Neuronal stem cell (in vitro differentiated cells): ENCODE measurements around the gene RHEB.
A peak's percentile ranks its signal among the peaks of the same experiment; 100 is the strongest.
"Not testable (repeated sequence)": the region's sequence is repeated elsewhere in the genome, so short reads cannot be mapped to it uniquely, and the experiment has no call there.

Experiments
- DNase-seq: peaks from one replicate; pipeline ENCODE4 v3.0.0-alpha.2; 2013; ENCODE audit warnings: low spot score
- H2AFZ ChIP-seq: one replicate; pipeline ENCODE4 v1.6.1; 2013; ENCODE audit warnings: mild to moderate bottlenecking, low read length, inconsistent platforms
- H2AK5ac ChIP-seq: 2 replicates; pipeline ENCODE4 v1.6.1; 2013; ENCODE audit warnings: low read depth, mild to moderate bottlenecking, inconsistent platforms, low read length, moderate library complexity, mixed read lengths
- H2BK120ac ChIP-seq: 2 replicates; pipeline ENCODE4 v1.6.1; 2013; ENCODE audit warnings: low read depth, mild to moderate bottlenecking, inconsistent platforms, low read length, moderate library complexity, mixed read lengths
- H2BK12ac ChIP-seq: one replicate; pipeline ENCODE4 v1.6.1; 2013; ENCODE audit warnings: low read length, inconsistent platforms
- H2BK15ac ChIP-seq: 2 replicates; pipeline ENCODE4 v1.6.1; 2013; ENCODE audit warnings: mild to moderate bottlenecking, low read length, inconsistent platforms, mixed read lengths
- H2BK5ac ChIP-seq: one replicate; pipeline ENCODE4 v1.6.1; 2013; ENCODE audit warnings: inconsistent platforms, mild to moderate bottlenecking, low read length, moderate library complexity
- H3K14ac ChIP-seq: one replicate; pipeline ENCODE4 v1.6.1; 2013; ENCODE audit warnings: low read length, inconsistent platforms
- H3K18ac ChIP-seq: 2 replicates; pipeline ENCODE4 v1.6.1; 2013; ENCODE audit warnings: low read length, inconsistent platforms
- H3K23ac ChIP-seq: 2 replicates; pipeline ENCODE4 v1.6.1; 2013; ENCODE audit warnings: low read depth, mild to moderate bottlenecking, mixed read lengths, low read length, inconsistent platforms; ENCODE audit not compliant: poor library complexity
- H3K27ac ChIP-seq: replicated peaks from 3 replicates; pipeline ENCODE4 v1.5.1; 2013; ENCODE audit warnings: low read length, inconsistent platforms
- H3K27me3 ChIP-seq, 3 experiments: 2 replicates each; pipeline ENCODE4 v1.6.1; 2013; ENCODE audit warnings: low read length in 3 of 3, mild to moderate bottlenecking in 2 of 3, inconsistent platforms in 1 of 3, low read depth in 1 of 3, mixed read lengths in 1 of 3, moderate library complexity in 1 of 3; ENCODE audit not compliant: control insufficient read depth in 3 of 3, insufficient read depth in 3 of 3
- H3K36me3 ChIP-seq, 2 donors: replicated peaks in 1 of 2; 2 replicates each; pipeline ENCODE4 v1.6.1; 2013; ENCODE audit warnings: low read length in 2 of 2; ENCODE audit not compliant: control insufficient read depth in 2 of 2, insufficient read depth in 2 of 2
- H3K4ac ChIP-seq: 2 replicates; pipeline ENCODE4 v1.6.1; 2013; ENCODE audit warnings: inconsistent platforms, mild to moderate bottlenecking, low read length, moderate library complexity
- H3K4me1 ChIP-seq, 2 donors: 1 replicate in 1 of 2; 2 replicates in 1 of 2; pipeline ENCODE4 v1.6.1; 2013; ENCODE audit warnings: low read length in 2 of 2, low read depth in 1 of 2; ENCODE audit not compliant: control insufficient read depth in 2 of 2, insufficient read depth in 1 of 2
- H3K4me2 ChIP-seq: one replicate; pipeline ENCODE4 v1.6.1; 2013; ENCODE audit warnings: mild to moderate bottlenecking, low read length, inconsistent platforms; ENCODE audit not compliant: insufficient read depth, poor library complexity, severe bottlenecking
- H3K4me3 ChIP-seq, 2 donors: 2 replicates each; pipeline ENCODE4 v1.5.1; 2013; ENCODE audit warnings: low read length in 2 of 2, mild to moderate bottlenecking in 2 of 2, inconsistent platforms in 1 of 2, moderate library complexity in 1 of 2
- H3K79me1 ChIP-seq: one replicate; pipeline ENCODE4 v1.6.1; 2013; ENCODE audit warnings: low read depth, mild to moderate bottlenecking, inconsistent platforms, low read length, moderate library complexity
- H3K9ac ChIP-seq: one replicate; pipeline ENCODE4 v1.6.1; 2013; ENCODE audit warnings: mild to moderate bottlenecking, low read depth, low read length, inconsistent platforms; ENCODE audit not compliant: poor library complexity
- H3K9me3 ChIP-seq, 2 donors: replicated peaks in 1 of 2; 2 replicates each; pipeline versions ENCODE3 to v1.6.1; 2013; ENCODE audit warnings: low read length in 2 of 2, mild to moderate bottlenecking in 2 of 2, inconsistent platforms in 1 of 2, low read depth in 1 of 2, mixed read lengths in 1 of 2, moderate library complexity in 1 of 2; ENCODE audit not compliant: control insufficient read depth in 2 of 2, insufficient read depth in 1 of 2
- H4K8ac ChIP-seq: one replicate; pipeline ENCODE4 v1.6.1; 2013; ENCODE audit warnings: low read depth, mild to moderate bottlenecking, inconsistent platforms, low read length, moderate library complexity
- H4K91ac ChIP-seq: one replicate; pipeline ENCODE4 v1.6.1; 2013; ENCODE audit warnings: low read length, low read depth, mild to moderate bottlenecking, inconsistent platforms; ENCODE audit not compliant: poor library complexity
- WGBS, 2 donors: extraction: QIAGEN DNeasy Blood & Tissue Kit; methylation state at CpG; one replicate each; pipeline ENCODE4 v1.1.7; 2013; ENCODE audit warnings: missing lambda C conversion rate in 2 of 2, mixed read lengths in 1 of 2; ENCODE audit not compliant: insufficient read length in 2 of 2, insufficient replicate concordance in 1 of 2; ENCODE audit errors: extremely low coverage in 2 of 2; 5-methylcytosine and 5-hydroxymethylcytosine counted together

The RHEB gene

GRCh38 chr7:151540146-151540545, 20.5 kb upstream of the RHEB start:
- Histone ChIP-seq H2BK12ac (no peak overlapping the region), H2BK120ac (no peak overlapping the region), H3K23ac (no peak overlapping the region), H3K18ac (no peak overlapping the region), H2AK5ac (no peak overlapping the region), H3K4ac (no peak overlapping the region), H3K27me3 (no peaks in the 10 kb centered on the region), H4K8ac (no peak overlapping the region), H3K4me2 (no peak overlapping the region), H3K9me3 (no peaks in the 10 kb centered on the region), H3K4me3 (no peak overlapping the region), H3K27ac (peak overlapping the region; percentile 72), H2BK15ac (peak overlapping the region; percentile 69), H3K4me1 (peaks cover 9 to 25% of the 10 kb centered on the region in 2 donors), H3K9ac (no peak overlapping the region), H3K14ac (no peak overlapping the region), H3K36me3 (no peaks in the 10 kb centered on the region), H2AFZ (no peak overlapping the region), H3K79me1 (no peaks in the 10 kb centered on the region), H4K91ac (no peak overlapping the region), H2BK5ac (no peak overlapping the region)
- DNase-seq = no peak
- WGBS, 2 donors = no CpG with 5 or more reads among the region's 4 CpGs

DNA sequence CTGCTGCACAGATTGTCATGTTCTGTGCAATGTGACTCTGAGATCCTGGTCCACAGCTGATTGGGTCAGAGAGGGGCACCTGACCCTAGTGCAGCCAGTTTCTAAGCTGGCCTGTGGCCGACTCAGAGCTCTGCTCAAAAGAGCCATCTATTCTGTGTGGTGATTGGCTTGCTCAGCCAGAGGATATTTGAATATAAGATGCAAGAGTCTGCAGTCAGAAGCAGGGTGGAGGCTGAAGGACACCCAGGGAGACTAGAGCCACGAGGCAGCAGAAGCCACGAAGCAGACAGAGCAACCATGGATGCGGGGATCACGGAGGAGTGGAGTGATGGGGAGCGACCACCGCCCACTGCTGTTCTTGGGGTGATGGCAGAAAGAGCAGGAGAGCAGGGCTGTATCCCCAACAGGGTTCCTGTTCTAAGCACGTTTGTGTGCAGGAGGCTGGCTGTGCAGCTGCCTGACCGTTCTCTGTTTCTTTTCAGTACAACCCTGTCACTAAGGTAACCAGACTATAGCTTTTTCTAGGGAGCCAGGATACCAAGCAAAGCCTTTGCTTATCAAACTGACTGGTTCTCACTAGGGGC, 19.5 kb upstream of the RHEB start:
- H3K23ac ChIP-seq = no peak overlapping the region
- no peaks in the 10 kb centered on the region for H3K27me3 ChIP-seq
- no peak overlapping the region for H3K4me2 ChIP-seq
- no peak overlapping the region for H3K4ac ChIP-seq
- H3K27ac ChIP-seq = peak overlapping the region; percentile 72
- peak overlapping the region; percentile 85 for H2AFZ ChIP-seq
- no peak overlapping the region for H2BK120ac ChIP-seq
- peaks cover 9 to 25% of the 10 kb centered on the region in 2 donors for H3K4me1 ChIP-seq
- H3K4me3 ChIP-seq = peak overlapping the region in 1 of 2 donors; percentile 42
- no peak overlapping the region for H2BK5ac ChIP-seq
- DNase-seq = peak; percentile 66
- H3K9me3 ChIP-seq = no peaks in the 10 kb centered on the region
- H3K79me1 ChIP-seq = no peaks in the 10 kb centered on the region
- H2BK15ac ChIP-seq = no peak overlapping the region
- H3K18ac ChIP-seq = peak overlapping the region; percentile 0
- H2AK5ac ChIP-seq = no peak overlapping the region
- H3K14ac ChIP-seq = no peak overlapping the region
- no peaks in the 10 kb centered on the region for H3K36me3 ChIP-seq
- no CpG with 5 or more reads among the region's 9 CpGs for WGBS, 2 donors
- no peak overlapping the region for H4K91ac ChIP-seq
- H3K9ac ChIP-seq = no peak overlapping the region
- no peak overlapping the region for H4K8ac ChIP-seq
- H2BK12ac ChIP-seq = no peak overlapping the region

GRCh38 chr7:151537818-151538561, 18.3 kb upstream of the RHEB start:
- no peak overlapping the region for H2AFZ ChIP-seq
- H3K36me3 ChIP-seq = no peaks in the 10 kb centered on the region
- no peak overlapping the region for H2BK12ac ChIP-seq
- H4K8ac ChIP-seq = no peak overlapping the region
- no peak overlapping the region for H2BK120ac ChIP-seq
- DNase-seq = no peak
- H2BK5ac ChIP-seq = no peak overlapping the region
- peaks cover 9 to 25% of the 10 kb centered on the region in 2 donors for H3K4me1 ChIP-seq
- no peak overlapping the region for H3K4me3 ChIP-seq
- no peaks in the 10 kb centered on the region for H3K9me3 ChIP-seq
- H3K4ac ChIP-seq = no peak overlapping the region
- no peaks in the 10 kb centered on the region for H3K79me1 ChIP-seq
- no peak overlapping the region for H2BK15ac ChIP-seq
- H2AK5ac ChIP-seq = no peak overlapping the region
- no peaks in the 10 kb centered on the region for H3K27me3 ChIP-seq
- H3K4me2 ChIP-seq = no peak overlapping the region
- no peak overlapping the region for H3K9ac ChIP-seq
- H3K18ac ChIP-seq = no peak overlapping the region
- no peak overlapping the region for H4K91ac ChIP-seq
- no peak overlapping the region for H3K27ac ChIP-seq
- WGBS, 2 donors = no CpG with 5 or more reads among the region's 8 CpGs
- no peak overlapping the region for H3K14ac ChIP-seq
- H3K23ac ChIP-seq = no peak overlapping the region

DNA sequence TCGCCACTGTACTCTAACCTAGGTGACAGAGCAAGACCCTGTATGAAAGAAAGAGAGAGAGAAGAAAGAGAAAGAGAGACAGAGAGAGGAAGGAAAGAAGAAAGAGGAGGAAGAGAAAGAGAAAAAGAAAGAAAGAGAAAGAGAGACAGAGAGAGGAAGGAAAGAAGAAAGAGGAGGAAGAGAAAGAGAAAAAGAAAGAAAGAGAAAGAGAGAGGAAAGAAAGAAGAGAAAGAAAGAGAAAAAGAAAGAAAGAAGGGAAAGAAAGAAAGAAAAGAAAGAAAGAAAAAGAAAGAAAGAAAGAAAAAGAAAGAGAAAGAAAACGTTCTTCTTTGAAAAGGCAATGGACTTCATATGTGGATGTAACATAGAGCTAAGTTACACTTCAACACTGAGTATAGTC, 16.5 kb upstream of the RHEB start:
- H3K27ac ChIP-seq, H3K4me3 ChIP-seq, H2AK5ac ChIP-seq, H2BK12ac ChIP-seq, H3K27me3 ChIP-seq, H3K14ac ChIP-seq, H3K9me3 ChIP-seq, H3K36me3 ChIP-seq, H2BK15ac ChIP-seq, H2BK120ac ChIP-seq, H3K18ac ChIP-seq, H4K91ac ChIP-seq, H3K79me1 ChIP-seq, H3K4me2 ChIP-seq, H2AFZ ChIP-seq, DNase-seq, H3K4ac ChIP-seq, H3K23ac ChIP-seq, H2BK5ac ChIP-seq, H4K8ac ChIP-seq, H3K9ac ChIP-seq: not testable (repeated sequence)
- peaks cover 9 to 25% of the 10 kb centered on the region in 2 donors for H3K4me1 ChIP-seq
- WGBS, 2 donors = no CpG with 5 or more reads among the region's 2 CpGs
